GM12873 (cell line): ENCODE data around the gene CLEC1A.

Source experiments
- TF ChIP-seq, protein P1 (sequence below): IDR thresholded peaks from 2 replicates; pipeline ENCODE4 v1.5.1; 2012; ENCODE audit warnings: low read depth, mild to moderate bottlenecking, moderate library complexity, low read length, control low read depth; ENCODE audit not compliant: insufficient read depth; ENCODE audit errors: missing control alignments

The CLEC1A gene

DNA sequence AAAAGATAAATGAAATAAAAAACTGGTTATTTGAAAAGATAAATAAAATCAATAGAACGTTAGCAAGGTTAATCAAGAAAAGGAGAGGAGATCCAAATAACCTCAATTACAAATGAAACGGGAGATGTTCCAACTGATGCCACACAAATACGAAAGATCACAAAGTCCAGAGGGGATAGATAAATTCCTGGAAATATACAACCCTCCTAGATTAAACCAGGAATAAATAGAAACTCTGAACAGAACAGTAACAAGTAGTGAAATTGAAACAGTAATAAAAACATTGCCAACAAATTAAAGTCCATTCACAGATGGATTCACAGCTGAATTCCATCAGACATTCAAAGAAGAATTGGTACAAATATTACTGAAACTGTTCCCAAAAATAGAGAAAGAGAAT is 12.4 kb downstream of the CLEC1A start:
- TF ChIP-seq, protein P1, sequence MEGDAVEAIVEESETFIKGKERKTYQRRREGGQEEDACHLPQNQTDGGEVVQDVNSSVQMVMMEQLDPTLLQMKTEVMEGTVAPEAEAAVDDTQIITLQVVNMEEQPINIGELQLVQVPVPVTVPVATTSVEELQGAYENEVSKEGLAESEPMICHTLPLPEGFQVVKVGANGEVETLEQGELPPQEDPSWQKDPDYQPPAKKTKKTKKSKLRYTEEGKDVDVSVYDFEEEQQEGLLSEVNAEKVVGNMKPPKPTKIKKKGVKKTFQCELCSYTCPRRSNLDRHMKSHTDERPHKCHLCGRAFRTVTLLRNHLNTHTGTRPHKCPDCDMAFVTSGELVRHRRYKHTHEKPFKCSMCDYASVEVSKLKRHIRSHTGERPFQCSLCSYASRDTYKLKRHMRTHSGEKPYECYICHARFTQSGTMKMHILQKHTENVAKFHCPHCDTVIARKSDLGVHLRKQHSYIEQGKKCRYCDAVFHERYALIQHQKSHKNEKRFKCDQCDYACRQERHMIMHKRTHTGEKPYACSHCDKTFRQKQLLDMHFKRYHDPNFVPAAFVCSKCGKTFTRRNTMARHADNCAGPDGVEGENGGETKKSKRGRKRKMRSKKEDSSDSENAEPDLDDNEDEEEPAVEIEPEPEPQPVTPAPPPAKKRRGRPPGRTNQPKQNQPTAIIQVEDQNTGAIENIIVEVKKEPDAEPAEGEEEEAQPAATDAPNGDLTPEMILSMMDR = no peak

GRCh38 chr12:10084733-10085132 is 14.1 kb downstream of the CLEC1A start:
- TF ChIP-seq, protein P1 = no peak

DNA sequence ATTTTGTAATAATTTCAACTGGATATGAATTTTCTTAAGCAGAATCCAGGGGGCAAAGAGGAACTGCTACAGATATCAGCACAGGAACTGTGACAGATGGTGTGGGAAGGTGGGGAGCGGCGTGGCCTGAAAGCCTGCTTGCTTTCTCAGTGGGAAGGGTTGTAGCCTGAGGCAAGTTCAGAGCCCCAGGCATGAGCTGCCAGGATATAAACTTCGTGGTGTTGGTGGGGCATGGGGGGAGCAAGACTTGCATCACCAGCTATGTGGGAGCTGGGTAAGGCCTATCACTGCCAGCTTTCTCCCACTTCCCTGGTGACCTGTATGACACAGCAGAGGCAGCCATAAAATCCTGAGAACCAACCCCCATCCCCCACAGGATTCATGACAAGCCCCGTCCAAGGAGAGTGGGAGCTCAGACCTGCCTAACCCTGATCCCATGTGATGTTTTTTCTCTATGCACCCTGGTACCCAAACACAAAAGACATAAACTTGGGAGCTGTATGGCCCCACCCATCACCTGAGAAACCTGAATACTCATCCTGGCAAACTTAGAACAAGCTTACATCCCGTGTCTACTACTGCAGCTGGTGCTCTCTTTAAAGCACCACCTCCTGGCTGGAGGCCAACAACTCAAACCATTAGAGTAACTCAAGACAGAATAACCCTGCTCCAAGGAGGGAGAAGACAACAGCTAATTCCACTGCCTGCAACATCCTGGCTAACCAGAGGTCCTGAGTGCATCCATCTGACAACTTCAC is 16.5 kb downstream of the CLEC1A start:
- TF ChIP-seq, protein P1 = no peak

DNA sequence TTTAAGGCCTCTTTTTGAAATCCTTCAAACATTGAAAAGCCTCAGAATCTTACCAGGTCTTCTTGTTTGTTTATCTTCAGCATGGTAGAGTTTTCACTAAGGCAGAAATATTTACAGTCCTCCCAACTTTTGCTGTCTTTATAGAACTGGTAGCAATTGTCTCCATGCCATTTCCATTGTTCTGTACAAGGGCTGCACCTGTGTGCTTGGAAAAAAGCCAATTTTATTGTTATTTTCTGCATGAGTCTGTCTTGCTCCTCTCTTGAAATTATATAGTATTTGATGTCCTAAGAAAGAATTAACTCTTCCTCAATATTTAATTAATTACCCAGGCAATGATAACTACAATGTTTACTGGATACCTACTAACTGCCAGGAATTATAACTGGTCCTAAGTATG is 23.3 kb downstream of the CLEC1A start:
- TF ChIP-seq, protein P1 = no peak

DNA sequence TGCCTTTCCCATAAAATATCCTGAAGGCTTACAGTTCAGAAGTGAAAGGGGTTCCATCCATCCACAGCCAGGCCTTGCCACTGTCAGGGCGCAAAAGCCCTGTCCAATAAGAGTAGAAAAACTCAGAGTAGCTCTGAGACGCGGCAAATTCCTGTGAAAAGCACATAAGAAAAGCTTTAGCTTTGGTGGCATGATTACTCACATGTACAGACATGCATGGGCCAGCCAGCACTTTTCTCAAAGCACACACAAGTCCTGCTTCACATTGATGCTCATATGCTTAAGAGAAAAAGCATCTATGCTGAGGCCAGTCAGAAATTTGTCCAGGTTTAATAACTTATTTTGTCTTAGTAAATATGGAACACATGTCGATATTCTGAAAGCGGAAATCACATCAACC is 25.5 kb downstream of the CLEC1A start:
- TF ChIP-seq, protein P1 = no peak

DNA sequence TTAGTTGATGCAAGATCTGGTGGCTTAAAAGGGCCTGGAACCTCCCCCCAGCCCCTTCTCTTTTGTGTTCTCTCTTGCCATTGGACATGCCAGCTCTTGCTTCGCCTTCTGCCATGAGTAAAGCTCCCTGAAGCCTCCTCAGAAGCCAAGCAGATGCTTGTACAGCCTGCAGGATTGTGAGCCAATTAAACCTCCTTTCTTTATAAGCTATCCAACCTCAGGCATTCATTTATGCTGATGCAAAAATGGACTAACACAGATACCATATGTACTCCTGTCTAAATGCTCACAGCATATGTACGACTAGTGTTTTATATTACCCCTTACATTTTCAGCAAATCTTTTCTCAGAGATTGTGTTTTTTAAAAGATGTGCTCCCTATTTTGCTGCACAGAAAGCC is 26.7 kb downstream of the CLEC1A start:
- TF ChIP-seq, protein P1 = no peak

GRCh38 chr12:10070380-10070779 is 28.4 kb downstream of the CLEC1A start:
- TF ChIP-seq, protein P1 = no peak

DNA sequence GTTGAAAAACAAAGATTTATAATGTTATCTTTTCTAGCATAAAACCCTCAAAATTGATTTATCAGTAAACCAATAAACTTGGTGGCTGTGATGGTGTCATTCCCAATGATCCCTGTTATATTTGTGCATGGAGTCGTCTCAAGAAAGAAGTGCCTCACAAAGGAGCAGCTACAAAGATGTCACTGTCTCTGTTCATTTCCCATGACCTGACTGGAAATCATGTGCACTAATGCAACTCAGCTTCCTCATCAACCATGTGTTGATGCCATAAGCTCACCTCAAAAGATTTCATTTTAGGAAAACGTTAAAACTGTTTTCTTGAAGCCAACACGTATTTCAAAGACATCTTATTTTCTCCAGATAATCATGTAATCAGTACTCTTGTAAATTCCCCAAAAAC is 28.8 kb downstream of the CLEC1A start:
- TF ChIP-seq, protein P1 = no peak
